ENCODE data around the gene KRTAP10-5.

GRCh38 chr21:44617071-44617501, 36.7 kb upstream of the KRTAP10-5 start:
- TF ChIP-seq CTCF (IDR thresholded peaks at IDR 0.05 in 4 of 5, conservative IDR thresholded peaks at IDR 0.05 in 1 of 5) (no peak), POLR2A (IDR thresholded peaks at IDR 0.05) (no peak)

Measured in gastrocnemius medialis (tissue), 4 donors.